GM12878 (cell line): ENCODE results near the gene AFTPH.

ENCODE experiments used
- ASH2L ChIP-seq: fragments of 300-600, 200-600 bp; sonication (generic); IDR thresholded peaks from 2 replicates; pipeline ENCODE4 v1.6.1; 2017; ENCODE audit warnings: low read depth, mild to moderate bottlenecking, borderline replicate concordance
- BACH1 ChIP-seq: fragments of 450-650 bp; IDR thresholded peaks from 2 replicates; pipeline ENCODE4 v1.6.1; 2017; ENCODE audit warnings: mild to moderate bottlenecking, borderline replicate concordance
- BCL3 ChIP-seq: IDR thresholded peaks from 2 replicates; pipeline ENCODE4 v1.6.1; 2011; ENCODE audit warnings: borderline replicate concordance, low read depth, mild to moderate bottlenecking, moderate library complexity, low read length; ENCODE audit not compliant: insufficient read depth, poor library complexity, severe bottlenecking
- EGR1 ChIP-seq, 2 experiments: IDR thresholded peaks; 1 replicate in 1 of 2; 2 replicates in 1 of 2; pipeline ENCODE4 v1.6.1; 2011 to 2012; ENCODE audit warnings: low read depth in 2 of 2, low read length in 2 of 2, borderline replicate concordance in 1 of 2, mild to moderate bottlenecking in 1 of 2, moderate library complexity in 1 of 2
- EP300 ChIP-seq, 2 experiments: fragments of 150-350 bp in 1 of 2; IDR thresholded peaks; 2 replicates each; pipeline ENCODE4 v1.6.1; 2011 to 2012; ENCODE audit warnings: low read depth in 2 of 2, low read length in 2 of 2, borderline replicate concordance in 1 of 2, improper control_type of control experiment in 1 of 2, inconsistent platforms in 1 of 2; ENCODE audit not compliant: control insufficient read depth in 1 of 2
- ETV6 ChIP-seq, 2 experiments: fragments of 450-650 bp in 1 of 2; IDR thresholded peaks in 1 of 2; conservative IDR thresholded peaks in 1 of 2; 2 replicates each; pipeline ENCODE4 v1.6.1; 2014; ENCODE audit warnings: antibody characterized with exemption in 1 of 2, borderline replicate concordance in 1 of 2, low read depth in 1 of 2, mild to moderate bottlenecking in 1 of 2, moderate library complexity in 1 of 2
- EZH2 ChIP-seq: IDR thresholded peaks from 2 replicates; pipeline ENCODE4 v1.6.1; 2012; ENCODE audit warnings: low read depth, mild to moderate bottlenecking, control low read depth, inconsistent platforms, low read length, borderline replicate concordance; ENCODE audit not compliant: control insufficient read depth
- FOS ChIP-seq: IDR thresholded peaks from 3 replicates; pipeline ENCODE4 v1.6.1; 2011; ENCODE audit warnings: borderline replicate concordance; ENCODE audit not compliant: insufficient read length; ENCODE audit errors: extremely low read depth
- NFIC ChIP-seq: IDR thresholded peaks from 2 replicates; pipeline ENCODE4 v1.6.1; 2012; ENCODE audit warnings: low read depth, mild to moderate bottlenecking, inconsistent platforms, low read length, moderate library complexity
- POLR2AphosphoS5 ChIP-seq: IDR thresholded peaks from 2 replicates; pipeline ENCODE4 v1.6.1; 2011; ENCODE audit warnings: mild to moderate bottlenecking, low read length, inconsistent platforms
- ZZZ3 ChIP-seq: IDR thresholded peaks from 2 replicates; pipeline ENCODE4 v1.6.1; 2011; ENCODE audit warnings: low read depth; ENCODE audit not compliant: control insufficient read depth, insufficient read length
- TF ChIP-seq, protein P1 (sequence below), 3 experiments: IDR thresholded peaks in 2 of 3; conservative IDR thresholded peaks in 1 of 3; 2 replicates each; pipeline ENCODE4 v1.5.1; 2011; ENCODE audit warnings: low read depth in 3 of 3, low read length in 3 of 3, mild to moderate bottlenecking in 3 of 3, control low read depth in 2 of 3, moderate library complexity in 2 of 3, inconsistent platforms in 1 of 3, mixed read lengths in 1 of 3; ENCODE audit not compliant: control insufficient read depth in 2 of 3, insufficient read depth in 1 of 3; ENCODE audit errors: extremely low read depth in 1 of 3
- TF ChIP-seq, protein P2 (sequence below): fragments of 150-350 bp; IDR thresholded peaks from 2 replicates; pipeline ENCODE4 v1.6.1; 2016; ENCODE audit warnings: low read depth, low read length

GRCh38 chr2:64591188-64591587, 67.1 kb downstream of the AFTPH start:
- TF ChIP-seq ZZZ3 = no peak
- TF ChIP-seq BCL3 = no peak
- TF ChIP-seq, protein P1, sequence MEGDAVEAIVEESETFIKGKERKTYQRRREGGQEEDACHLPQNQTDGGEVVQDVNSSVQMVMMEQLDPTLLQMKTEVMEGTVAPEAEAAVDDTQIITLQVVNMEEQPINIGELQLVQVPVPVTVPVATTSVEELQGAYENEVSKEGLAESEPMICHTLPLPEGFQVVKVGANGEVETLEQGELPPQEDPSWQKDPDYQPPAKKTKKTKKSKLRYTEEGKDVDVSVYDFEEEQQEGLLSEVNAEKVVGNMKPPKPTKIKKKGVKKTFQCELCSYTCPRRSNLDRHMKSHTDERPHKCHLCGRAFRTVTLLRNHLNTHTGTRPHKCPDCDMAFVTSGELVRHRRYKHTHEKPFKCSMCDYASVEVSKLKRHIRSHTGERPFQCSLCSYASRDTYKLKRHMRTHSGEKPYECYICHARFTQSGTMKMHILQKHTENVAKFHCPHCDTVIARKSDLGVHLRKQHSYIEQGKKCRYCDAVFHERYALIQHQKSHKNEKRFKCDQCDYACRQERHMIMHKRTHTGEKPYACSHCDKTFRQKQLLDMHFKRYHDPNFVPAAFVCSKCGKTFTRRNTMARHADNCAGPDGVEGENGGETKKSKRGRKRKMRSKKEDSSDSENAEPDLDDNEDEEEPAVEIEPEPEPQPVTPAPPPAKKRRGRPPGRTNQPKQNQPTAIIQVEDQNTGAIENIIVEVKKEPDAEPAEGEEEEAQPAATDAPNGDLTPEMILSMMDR (IDR thresholded peaks at IDR 0.05 in 2 of 3, conservative IDR thresholded peaks at IDR 0.05 in 1 of 3; ENCODE audit: control insufficient read depth in 2 of 3, extremely low read depth in 1 of 3, insufficient read depth in 1 of 3, low read depth in 3 of 3, low read length in 3 of 3) = no peak
- TF ChIP-seq NFIC = peak; percentile 55; the same call in 1 of the 2 replicates
- TF ChIP-seq EZH2 = no peak
- no peak for TF ChIP-seq EGR1 (IDR thresholded peaks at IDR 0.05; ENCODE audit: borderline replicate concordance in 1 of 2, low read depth in 2 of 2, low read length in 2 of 2)
- no peak for TF ChIP-seq BACH1
- no peak for TF ChIP-seq POLR2AphosphoS5
- TF ChIP-seq EP300 (IDR thresholded peaks at IDR 0.05; ENCODE audit: borderline replicate concordance in 1 of 2, control insufficient read depth in 1 of 2, low read depth in 2 of 2, low read length in 2 of 2) = no peak
- TF ChIP-seq ETV6 (conservative IDR thresholded peaks at IDR 0.05 in 1 of 2, IDR thresholded peaks at IDR 0.05 in 1 of 2; ENCODE audit: borderline replicate concordance in 1 of 2, low read depth in 1 of 2) = no peak
- TF ChIP-seq FOS = no peak
- TF ChIP-seq ASH2L = no peak
- TF ChIP-seq, protein P2, sequence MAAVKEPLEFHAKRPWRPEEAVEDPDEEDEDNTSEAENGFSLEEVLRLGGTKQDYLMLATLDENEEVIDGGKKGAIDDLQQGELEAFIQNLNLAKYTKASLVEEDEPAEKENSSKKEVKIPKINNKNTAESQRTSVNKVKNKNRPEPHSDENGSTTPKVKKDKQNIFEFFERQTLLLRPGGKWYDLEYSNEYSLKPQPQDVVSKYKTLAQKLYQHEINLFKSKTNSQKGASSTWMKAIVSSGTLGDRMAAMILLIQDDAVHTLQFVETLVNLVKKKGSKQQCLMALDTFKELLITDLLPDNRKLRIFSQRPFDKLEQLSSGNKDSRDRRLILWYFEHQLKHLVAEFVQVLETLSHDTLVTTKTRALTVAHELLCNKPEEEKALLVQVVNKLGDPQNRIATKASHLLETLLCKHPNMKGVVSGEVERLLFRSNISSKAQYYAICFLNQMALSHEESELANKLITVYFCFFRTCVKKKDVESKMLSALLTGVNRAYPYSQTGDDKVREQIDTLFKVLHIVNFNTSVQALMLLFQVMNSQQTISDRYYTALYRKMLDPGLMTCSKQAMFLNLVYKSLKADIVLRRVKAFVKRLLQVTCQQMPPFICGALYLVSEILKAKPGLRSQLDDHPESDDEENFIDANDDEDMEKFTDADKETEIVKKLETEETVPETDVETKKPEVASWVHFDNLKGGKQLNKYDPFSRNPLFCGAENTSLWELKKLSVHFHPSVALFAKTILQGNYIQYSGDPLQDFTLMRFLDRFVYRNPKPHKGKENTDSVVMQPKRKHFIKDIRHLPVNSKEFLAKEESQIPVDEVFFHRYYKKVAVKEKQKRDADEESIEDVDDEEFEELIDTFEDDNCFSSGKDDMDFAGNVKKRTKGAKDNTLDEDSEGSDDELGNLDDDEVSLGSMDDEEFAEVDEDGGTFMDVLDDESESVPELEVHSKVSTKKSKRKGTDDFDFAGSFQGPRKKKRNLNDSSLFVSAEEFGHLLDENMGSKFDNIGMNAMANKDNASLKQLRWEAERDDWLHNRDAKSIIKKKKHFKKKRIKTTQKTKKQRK = no peak
